ENCODE data around the gene GUCY1A2. TPM values are rescaled to one million over a fixed set of nuclear protein-coding genes. Genes with fewer than 3 reads are reported as not detected.
"Not testable (repeated sequence)": the region's sequence is repeated elsewhere in the genome, so short reads cannot be mapped to it uniquely, and the experiment has no call there.

GUCY1A2 gene
- total RNA-seq, 1 donor from 2014 or later: not detected

DNA sequence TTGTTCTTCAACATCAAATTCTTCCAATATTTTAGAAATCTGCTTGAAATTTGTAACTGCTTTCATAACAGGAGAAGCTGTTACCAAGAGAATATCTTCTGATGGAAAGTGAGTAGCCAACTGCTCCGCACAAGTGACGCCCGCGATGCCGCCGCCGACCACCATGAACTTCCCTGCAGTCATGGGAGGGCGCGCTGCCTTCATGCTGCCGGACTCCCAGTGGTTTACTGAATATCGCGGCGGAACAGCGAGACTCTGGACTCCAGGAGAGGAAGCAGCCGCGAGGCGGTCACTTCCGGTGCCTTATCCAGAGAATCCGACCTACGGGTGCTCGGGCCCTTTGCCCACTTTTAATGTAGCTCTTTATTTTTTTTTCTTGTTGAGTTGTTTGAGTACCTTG lies 190.6 kb downstream of the GUCY1A2 start:
- intact Hi-C loops (cut with micrococcal nuclease): no loop called here
- no peak for DNase-seq
- H3K4me3 Mint-ChIP-seq: no peak overlapping the region

DNA sequence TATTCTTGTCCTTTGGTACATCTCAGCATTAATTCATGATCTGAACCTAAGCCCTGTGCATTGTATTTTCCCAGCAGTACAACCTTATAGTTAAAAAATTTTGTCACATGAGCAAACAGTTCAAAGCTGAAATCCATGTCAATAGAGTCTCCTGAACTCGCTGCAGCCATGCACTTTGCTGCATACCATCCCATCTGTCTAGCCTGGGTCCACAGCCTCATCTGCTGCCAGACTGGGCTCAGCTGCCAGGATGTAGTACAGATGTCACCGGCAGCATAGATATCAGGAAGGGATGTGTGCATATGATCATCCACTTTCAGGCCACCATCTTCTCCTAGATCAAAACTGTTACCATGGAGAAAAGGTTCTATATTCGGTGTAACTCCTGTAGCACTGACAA lies 191.7 kb downstream of the GUCY1A2 start:
- H3K4me3 Mint-ChIP-seq; H3K36me3 Mint-ChIP-seq (ENCODE audit: low read depth); H3K27ac Mint-ChIP-seq; H3K4me1 Mint-ChIP-seq; DNase-seq; intact Hi-C loops (cut with micrococcal nuclease); H3K27me3 Mint-ChIP-seq: not testable (repeated sequence)
- H3K9me3 Mint-ChIP-seq: peaks cover 22% of the 10 kb centered on the region

More for the DNA sequence above, 190.6 kb downstream of the GUCY1A2 start:
- Mint-ChIP-seq H3K27me3 (no peaks in the 10 kb centered on the region), H3K9me3 (peaks cover 22% of the 10 kb centered on the region), H3K4me1 (no peaks in the 10 kb centered on the region), H3K27ac (no peak overlapping the region), H3K36me3 (ENCODE audit: low read depth) (no peaks in the 10 kb centered on the region)

DNA sequence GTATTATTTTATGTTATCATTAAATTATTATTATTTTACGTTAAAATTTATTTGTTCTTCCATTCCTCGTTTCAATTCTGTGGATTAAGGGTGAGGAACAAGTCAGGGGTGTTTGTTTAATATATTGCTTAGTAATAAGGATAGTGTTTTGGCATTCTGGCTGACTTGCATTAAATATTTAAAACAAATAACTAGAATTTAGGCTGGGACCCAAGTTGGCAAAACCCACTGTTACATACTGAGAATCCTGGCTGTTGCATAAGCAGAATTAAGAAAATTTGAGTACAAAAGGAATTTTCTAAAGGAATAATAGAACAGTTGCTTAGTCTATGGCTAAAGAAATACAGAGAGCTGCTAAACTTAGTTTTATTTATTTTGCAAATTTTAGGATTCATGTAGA lies 196.4 kb downstream of the GUCY1A2 start:
- Mint-ChIP-seq H3K9me3 (peaks cover 9% of the 10 kb centered on the region), H3K27me3 (no peaks in the 10 kb centered on the region), H3K4me3 (no peak overlapping the region), H3K36me3 (ENCODE audit: low read depth) (no peaks in the 10 kb centered on the region), H3K4me1 (no peaks in the 10 kb centered on the region), H3K27ac (no peak overlapping the region)
- intact Hi-C loops (cut with micrococcal nuclease): no loop called here
- DNase-seq: no peak

DNA sequence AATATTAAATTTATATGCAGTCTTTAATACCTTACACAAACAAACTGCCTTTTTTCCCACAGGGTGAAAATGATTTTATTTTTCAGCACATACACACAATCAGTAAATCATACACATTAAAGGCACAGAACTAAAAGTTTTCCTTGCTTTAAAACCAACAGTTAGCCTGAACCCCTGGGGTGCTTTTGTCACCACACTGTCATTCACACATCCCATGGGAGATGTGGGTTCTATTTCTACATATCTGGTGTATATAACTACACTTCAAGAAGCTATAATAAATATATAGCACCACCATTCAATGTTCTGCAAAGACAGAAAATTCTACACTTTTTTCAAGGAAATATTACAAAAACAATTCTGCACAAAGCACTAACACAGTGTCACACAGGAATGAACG lies 197.0 kb downstream of the GUCY1A2 start:
- Mint-ChIP-seq H3K27me3 (no peaks in the 10 kb centered on the region), H3K36me3 (ENCODE audit: low read depth) (no peaks in the 10 kb centered on the region), H3K4me1 (no peaks in the 10 kb centered on the region), H3K9me3 (peaks cover 4% of the 10 kb centered on the region), H3K4me3 (no peak overlapping the region), H3K27ac (no peak overlapping the region)
- intact Hi-C loops (cut with micrococcal nuclease): no loop called here
- no peak for DNase-seq

DNA sequence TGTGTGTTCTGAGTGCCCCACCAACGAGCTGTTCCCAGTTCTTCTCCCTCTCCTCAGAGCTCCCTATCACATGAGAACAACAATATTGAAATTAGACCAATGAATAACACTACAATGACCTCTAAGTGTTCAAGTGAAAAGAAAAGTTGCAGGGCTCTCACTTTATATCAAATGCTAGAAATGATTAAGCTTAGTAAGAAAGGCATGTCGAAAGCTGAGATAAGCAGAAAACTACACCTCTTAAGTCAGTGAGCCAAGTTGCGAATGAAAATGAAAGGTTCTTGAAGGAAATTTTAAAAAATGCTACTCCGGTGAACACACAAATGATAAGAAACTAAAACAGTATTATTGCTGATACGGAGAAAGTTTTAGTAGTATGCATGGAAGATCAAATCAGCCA lies 199.8 kb downstream of the GUCY1A2 start:
- no peak for DNase-seq
- H3K4me3 Mint-ChIP-seq: no peak overlapping the region
- no peak overlapping the region for H3K27ac Mint-ChIP-seq
- H3K36me3 Mint-ChIP-seq (ENCODE audit: low read depth): no peaks in the 10 kb centered on the region
- H3K9me3 Mint-ChIP-seq: peaks cover 3% of the 10 kb centered on the region
- H3K27me3 Mint-ChIP-seq: no peaks in the 10 kb centered on the region
- H3K4me1 Mint-ChIP-seq: no peaks in the 10 kb centered on the region
- intact Hi-C loops (cut with micrococcal nuclease): no loop called here

DNA sequence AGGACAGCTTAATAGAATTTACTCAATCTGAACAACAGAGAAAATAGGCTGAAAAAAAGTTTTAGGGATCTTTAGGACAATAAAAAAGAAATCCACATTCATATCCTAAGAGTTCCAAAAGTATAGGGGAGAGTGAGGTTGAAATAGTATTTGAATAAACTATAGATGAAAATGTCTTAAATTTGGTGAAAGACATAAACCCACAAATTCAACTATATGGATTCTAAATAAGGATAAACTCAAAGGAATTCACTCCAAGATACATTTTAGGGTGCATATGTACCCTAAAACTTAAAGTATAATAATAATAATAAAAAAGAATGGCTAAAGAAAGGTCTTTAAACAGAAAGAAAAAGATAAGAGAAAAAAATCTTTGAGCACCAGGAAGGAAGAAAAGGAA lies 203.1 kb downstream of the GUCY1A2 start:
- H3K4me1 Mint-ChIP-seq: no peaks in the 10 kb centered on the region
- no peak for DNase-seq
- intact Hi-C loops (cut with micrococcal nuclease): no loop called here

DNA sequence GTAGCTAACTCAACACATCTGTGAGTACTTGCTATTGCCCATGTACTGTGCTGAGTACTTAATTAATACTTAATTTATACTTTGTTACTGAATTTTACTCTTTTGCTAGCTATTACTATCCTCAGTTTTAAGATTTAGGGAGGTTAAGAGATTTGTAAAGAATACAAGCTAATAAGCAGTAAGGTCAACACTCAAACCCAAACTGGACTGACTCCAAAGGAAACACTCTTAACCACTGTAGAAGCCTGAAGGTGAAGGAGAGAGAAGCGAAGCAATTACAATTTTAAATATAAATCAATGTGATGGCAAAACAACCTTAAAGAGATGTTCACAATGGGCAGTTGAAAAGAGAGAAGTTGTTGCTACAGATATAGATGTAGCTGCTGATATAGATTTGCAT lies 204.5 kb downstream of the GUCY1A2 start:
- no peaks in the 10 kb centered on the region for H3K4me1 Mint-ChIP-seq
- intact Hi-C loops (cut with micrococcal nuclease): no loop called here
- no peaks in the 10 kb centered on the region for H3K9me3 Mint-ChIP-seq
- no peak for DNase-seq
- H3K4me3 Mint-ChIP-seq: no peak overlapping the region
- no peaks in the 10 kb centered on the region for H3K27me3 Mint-ChIP-seq
- H3K36me3 Mint-ChIP-seq (ENCODE audit: low read depth): no peaks in the 10 kb centered on the region
- no peak overlapping the region for H3K27ac Mint-ChIP-seq

More for the DNA sequence above, 203.1 kb downstream of the GUCY1A2 start:
- Mint-ChIP-seq H3K9me3 (no peaks in the 10 kb centered on the region), H3K36me3 (ENCODE audit: low read depth) (no peaks in the 10 kb centered on the region), H3K27ac (no peak overlapping the region), H3K4me3 (no peak overlapping the region), H3K27me3 (no peaks in the 10 kb centered on the region)

DNA sequence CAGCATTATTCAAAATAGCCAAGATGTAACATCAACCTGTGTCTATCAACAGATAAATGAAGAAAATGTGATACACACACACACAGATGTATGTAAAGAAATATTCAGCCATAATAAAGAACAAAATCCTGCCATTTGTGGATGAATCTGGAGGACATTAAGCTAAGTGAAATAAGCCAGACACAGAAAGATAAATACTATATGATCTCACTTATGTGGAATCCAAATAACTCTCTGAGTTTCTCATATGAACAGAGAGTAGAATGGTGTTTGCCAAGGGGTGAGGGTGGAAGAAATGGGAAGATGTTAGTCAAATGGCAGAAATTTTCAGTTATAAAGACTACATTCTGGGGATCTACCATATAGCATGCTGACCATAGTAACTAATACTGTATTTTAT lies 224.2 kb downstream of the GUCY1A2 start:
- no peak for DNase-seq
- intact Hi-C loops (cut with micrococcal nuclease): no loop called here

DNA sequence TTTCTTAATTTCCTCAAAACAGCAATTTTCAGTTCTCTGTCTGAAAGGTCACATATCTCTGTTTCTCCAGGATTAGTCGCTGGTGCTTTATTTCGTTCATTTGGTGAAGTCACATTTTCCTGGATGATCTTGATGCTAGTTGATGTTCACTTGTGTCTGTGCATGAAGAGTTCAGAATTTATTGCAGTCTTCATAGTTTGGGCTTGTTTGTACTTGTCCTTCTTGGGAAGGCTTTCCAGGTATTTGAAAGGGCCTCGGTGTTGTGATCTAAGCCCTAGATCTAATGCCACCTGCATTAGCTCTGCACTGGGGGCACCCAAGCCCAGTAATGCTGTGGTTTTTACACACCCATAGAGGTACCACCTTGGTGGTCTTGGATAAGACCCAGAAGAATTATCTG lies 228.9 kb downstream of the GUCY1A2 start:
- DNase-seq: no peak
- Mint-ChIP-seq H3K4me1 (no peaks in the 10 kb centered on the region), H3K9me3 (no peaks in the 10 kb centered on the region), H3K27ac (no peak overlapping the region), H3K4me3 (no peak overlapping the region), H3K36me3 (ENCODE audit: low read depth) (no peaks in the 10 kb centered on the region), H3K27me3 (no peaks in the 10 kb centered on the region)
- intact Hi-C loops (cut with micrococcal nuclease): no loop called here

More for the DNA sequence above, 224.2 kb downstream of the GUCY1A2 start:
- peaks cover 4% of the 10 kb centered on the region for H3K9me3 Mint-ChIP-seq
- H3K27ac Mint-ChIP-seq: no peak overlapping the region
- no peaks in the 10 kb centered on the region for H3K4me1 Mint-ChIP-seq
- H3K4me3 Mint-ChIP-seq: no peak overlapping the region
- no peaks in the 10 kb centered on the region for H3K36me3 Mint-ChIP-seq (ENCODE audit: low read depth)
- H3K27me3 Mint-ChIP-seq: no peaks in the 10 kb centered on the region

DNA sequence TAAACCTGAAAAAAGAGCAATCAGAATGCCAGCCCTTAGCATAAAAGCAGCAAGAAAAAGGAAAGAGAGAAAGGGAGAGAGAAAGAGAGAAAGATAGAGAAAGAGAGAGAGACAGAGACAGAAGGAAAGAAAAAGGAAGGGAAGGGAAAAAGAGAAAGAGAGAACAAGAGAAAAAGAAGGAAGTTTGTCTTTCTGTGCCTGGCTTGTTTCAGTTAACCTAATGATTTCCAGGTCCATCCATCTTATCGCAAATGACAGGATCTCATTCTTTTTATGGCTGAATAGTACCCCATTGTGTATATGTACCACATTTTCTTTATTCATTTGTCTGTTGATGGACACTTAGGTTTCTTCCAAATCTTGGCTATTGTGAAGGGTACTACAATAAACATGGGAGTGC lies 230.8 kb downstream of the GUCY1A2 start:
- H3K9me3 Mint-ChIP-seq: no peaks in the 10 kb centered on the region
- H3K27me3 Mint-ChIP-seq: no peaks in the 10 kb centered on the region
- no peak overlapping the region for H3K4me3 Mint-ChIP-seq
- no peaks in the 10 kb centered on the region for H3K36me3 Mint-ChIP-seq (ENCODE audit: low read depth)
- intact Hi-C loops (cut with micrococcal nuclease): no loop called here
- no peak overlapping the region for H3K27ac Mint-ChIP-seq
- no peak for DNase-seq
- no peaks in the 10 kb centered on the region for H3K4me1 Mint-ChIP-seq

DNA sequence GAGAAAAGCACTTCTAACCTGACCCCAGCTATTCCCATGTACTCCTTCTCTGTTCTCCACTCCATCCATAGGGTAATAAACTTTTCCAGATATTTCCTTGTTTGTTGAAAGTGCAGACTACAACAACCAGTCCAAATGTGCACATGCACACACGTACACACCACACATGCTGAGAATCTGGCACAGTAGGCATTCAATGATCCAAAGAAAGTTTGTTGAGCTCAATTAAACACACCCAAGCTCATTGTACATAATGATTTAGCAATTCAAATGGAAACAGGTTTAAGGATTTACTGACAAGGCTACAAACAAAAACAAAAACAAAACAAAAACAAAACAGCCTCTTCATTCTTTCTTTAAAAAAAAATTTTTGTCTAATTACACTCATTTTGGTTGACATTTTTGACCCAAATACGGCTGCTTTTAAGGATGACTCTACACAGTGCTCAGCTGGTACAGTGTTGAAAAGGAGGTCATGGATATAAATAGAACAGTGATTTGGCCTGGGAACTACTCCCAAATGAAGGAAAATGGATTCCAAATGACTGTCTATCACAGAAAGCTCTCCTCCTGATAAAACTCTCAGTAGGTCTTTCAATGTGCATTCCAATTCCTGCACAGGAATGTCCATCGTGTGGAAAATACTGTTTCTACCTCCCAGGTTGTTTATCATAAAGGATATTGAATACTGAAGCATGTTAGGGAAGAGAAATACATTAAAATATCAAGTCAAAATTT lies 232.2 kb downstream of the GUCY1A2 start:
- Mint-ChIP-seq H3K9me3 (no peaks in the 10 kb centered on the region), H3K4me1 (no peaks in the 10 kb centered on the region), H3K4me3 (no peak overlapping the region), H3K27me3 (no peaks in the 10 kb centered on the region), H3K36me3 (ENCODE audit: low read depth) (no peaks in the 10 kb centered on the region), H3K27ac (no peak overlapping the region)
- DNase-seq: no peak
- intact Hi-C loops (cut with micrococcal nuclease): no loop called here

DNA sequence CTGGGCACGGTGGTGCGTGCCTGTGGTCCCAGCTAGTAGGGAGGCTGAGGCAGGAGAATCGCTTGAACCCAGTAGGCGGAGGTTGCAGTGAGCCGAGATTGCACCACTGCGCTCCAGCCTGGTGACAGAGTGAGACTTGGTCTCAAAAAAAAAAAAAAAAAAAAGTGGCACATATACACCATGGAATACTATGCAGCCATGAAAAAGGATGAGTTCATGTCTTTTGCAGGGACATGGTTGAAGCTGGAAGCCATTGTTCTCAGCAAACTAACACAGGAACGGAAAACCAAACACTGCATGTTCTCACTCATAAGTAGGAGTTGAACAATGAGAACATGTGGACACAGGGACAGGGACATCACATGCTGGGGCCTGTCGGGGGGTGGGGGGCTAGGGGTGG lies 241.0 kb downstream of the GUCY1A2 start:
- DNase-seq; H3K36me3 Mint-ChIP-seq (ENCODE audit: low read depth); H3K4me1 Mint-ChIP-seq; H3K4me3 Mint-ChIP-seq; H3K27ac Mint-ChIP-seq; H3K9me3 Mint-ChIP-seq; intact Hi-C loops (cut with micrococcal nuclease); H3K27me3 Mint-ChIP-seq: not testable (repeated sequence)

DNA sequence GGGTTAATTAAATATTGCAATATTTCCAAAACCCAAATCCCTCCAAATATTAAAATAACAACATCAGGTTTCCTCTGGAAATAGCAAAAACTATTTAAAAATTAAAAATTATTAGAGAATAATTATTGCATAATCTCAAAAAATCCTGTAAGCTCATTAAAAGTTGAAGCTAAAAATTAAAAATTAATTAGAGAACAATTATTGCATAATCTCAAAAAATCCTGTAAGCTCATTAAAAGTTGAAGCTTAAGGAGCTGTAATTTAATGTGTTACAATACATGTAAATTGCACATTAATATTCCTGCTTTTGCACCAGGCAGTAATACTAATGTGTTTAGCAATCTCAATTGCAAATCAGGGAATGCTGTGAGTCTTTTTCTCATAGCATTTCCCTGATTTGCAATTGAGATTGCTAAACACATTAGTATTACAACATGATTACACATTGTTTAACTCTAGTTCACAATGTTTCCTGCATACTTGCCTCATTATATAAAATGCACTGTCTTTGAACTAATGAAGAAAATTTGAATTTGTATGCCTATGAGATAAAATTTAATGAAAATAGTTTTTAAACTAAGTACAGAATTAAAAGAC lies 247.7 kb downstream of the GUCY1A2 start:
- no peaks in the 10 kb centered on the region for H3K27me3 Mint-ChIP-seq
- no peak for DNase-seq
- no peak overlapping the region for H3K4me3 Mint-ChIP-seq
- peaks cover 2% of the 10 kb centered on the region for H3K9me3 Mint-ChIP-seq
- H3K4me1 Mint-ChIP-seq: no peaks in the 10 kb centered on the region
- H3K27ac Mint-ChIP-seq: no peak overlapping the region
- intact Hi-C loops (cut with micrococcal nuclease): no loop called here
- no peaks in the 10 kb centered on the region for H3K36me3 Mint-ChIP-seq (ENCODE audit: low read depth)

DNA sequence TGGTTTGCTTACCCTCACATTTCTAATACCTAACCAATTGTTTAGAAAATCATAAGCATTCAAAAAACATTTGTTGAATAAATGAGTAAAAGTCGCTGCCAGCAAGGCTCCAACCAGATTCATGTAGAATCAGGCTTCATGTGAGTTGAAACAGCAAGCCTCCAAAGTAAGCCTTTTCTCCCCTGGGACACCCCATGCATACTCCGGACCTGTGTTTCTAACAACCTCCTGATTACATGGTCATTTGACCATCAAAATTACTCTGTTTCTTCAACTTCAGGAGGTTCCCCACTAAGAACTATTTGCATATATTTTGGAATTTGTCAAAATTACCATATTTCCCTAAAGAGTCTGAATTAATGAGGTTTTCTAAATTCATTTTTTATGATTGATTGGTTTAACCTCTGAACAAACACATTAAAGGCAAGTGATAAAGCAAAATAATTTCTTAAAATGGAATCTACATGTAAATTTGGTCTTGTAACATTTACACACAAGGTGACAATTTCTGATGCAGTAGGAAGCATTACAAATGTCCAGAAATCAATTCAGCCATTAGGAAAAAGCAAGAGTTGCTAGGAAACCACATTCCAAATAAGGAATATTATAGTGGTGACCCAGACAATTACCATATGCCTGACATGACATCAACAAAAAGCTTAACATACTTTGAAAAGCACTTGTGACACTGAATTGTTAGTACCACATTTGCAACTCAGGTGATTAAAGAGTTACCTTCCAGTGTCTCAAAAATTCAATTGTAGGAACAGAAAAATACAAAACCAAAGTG lies 252.6 kb downstream of the GUCY1A2 start:
- no peaks in the 10 kb centered on the region for H3K4me1 Mint-ChIP-seq
- H3K9me3 Mint-ChIP-seq: peaks cover 2% of the 10 kb centered on the region
- intact Hi-C loops (cut with micrococcal nuclease): no loop called here
- no peak for DNase-seq
- no peak overlapping the region for H3K4me3 Mint-ChIP-seq
- H3K36me3 Mint-ChIP-seq (ENCODE audit: low read depth): no peaks in the 10 kb centered on the region
- no peaks in the 10 kb centered on the region for H3K27me3 Mint-ChIP-seq
- H3K27ac Mint-ChIP-seq: no peak overlapping the region

Data from activated CD4-positive, alpha-beta T cell treated with anti-CD3 and anti-CD28 coated beads, Interleukin-2, amount 10 ng/mL, durations not matched to agents 24 days and 14 days (primary cell).